Neural cell (in vitro differentiated cells): ENCODE data around the gene QSOX1. TPM values are rescaled to one million over a fixed set of nuclear protein-coding genes. Genes with fewer than 3 reads are reported as not detected.

Source experiments
- H2AFZ ChIP-seq: fragments of 200-600, 300-800 bp; sonication (generic), shearing (Covaris generic); 2 replicates; pipeline ENCODE4 v1.6.0; 2014; ENCODE audit warnings: low read depth, mild to moderate bottlenecking, antibody characterized with exemption, low read length, moderate library complexity
- H3F3A ChIP-seq: fragments of 200-600 bp; shearing (Covaris generic); 2 replicates; pipeline ENCODE4 v1.6.1; 2016; ENCODE audit warnings: mild to moderate bottlenecking, moderate library complexity, mixed read lengths, antibody characterized with exemption, low read length; ENCODE audit not compliant: insufficient read depth, poor library complexity, severe bottlenecking
- H3K27ac ChIP-seq: fragments of 200-600, 300-800 bp; sonication (generic), shearing (Covaris generic); 2 replicates; pipeline ENCODE4 v1.5.1; 2014; ENCODE audit warnings: mild to moderate bottlenecking, low read length, moderate library complexity
- H3K27me3 ChIP-seq: fragments of 300-800, 200-600 bp; sonication (generic), shearing (Covaris generic); 2 replicates; pipeline ENCODE4 v1.6.0; 2014; ENCODE audit warnings: mild to moderate bottlenecking, low read depth, low read length, moderate library complexity; ENCODE audit not compliant: insufficient read depth
- H3K36me3 ChIP-seq: fragments of 300-800, 200-600 bp; sonication (generic), shearing (Covaris generic); 2 replicates; pipeline ENCODE4 v1.5.1; 2014; ENCODE audit warnings: mild to moderate bottlenecking, antibody characterized with exemption, low read length, moderate library complexity; ENCODE audit not compliant: insufficient read depth
- H3K4me2 ChIP-seq: fragments of 300-800, 200-600 bp; sonication (generic), shearing (Covaris generic); 2 replicates; pipeline ENCODE4 v1.6.0; 2014; ENCODE audit warnings: mild to moderate bottlenecking, low read length
- H3K4me3 ChIP-seq: fragments of 300-800, 200-600 bp; sonication (generic), shearing (Covaris generic); 2 replicates; pipeline ENCODE4 v1.5.1; 2014; ENCODE audit warnings: mild to moderate bottlenecking, low read length, moderate library complexity
- H3K79me2 ChIP-seq: fragments of 200-600 bp; shearing (Covaris generic); replicated peaks from 2 replicates; pipeline ENCODE4 v1.6.0; 2014; ENCODE audit warnings: mild to moderate bottlenecking, low read length, moderate library complexity; ENCODE audit not compliant: insufficient read depth
- H3K9ac ChIP-seq: fragments of 300-800, 200-600 bp; sonication (generic), shearing (Covaris generic); 2 replicates; pipeline ENCODE4 v1.6.1; 2016; ENCODE audit warnings: mild to moderate bottlenecking, low read length, mixed read lengths
- H3K9me2 ChIP-seq: fragments of 200-600 bp; shearing (Covaris generic); 2 replicates; pipeline ENCODE4 v1.6.1; 2016; ENCODE audit warnings: mild to moderate bottlenecking, low read length, mixed read lengths; ENCODE audit not compliant: insufficient read depth
- H3K9me3 ChIP-seq: fragments of 200-600, 300-800 bp; sonication (generic), shearing (Covaris generic); 2 replicates; pipeline ENCODE4 v1.6.1; 2016; ENCODE audit warnings: mild to moderate bottlenecking, mixed run types, low read length, moderate library complexity, mixed read lengths
- H4K20me1 ChIP-seq: fragments of 200-600 bp; shearing (Covaris generic); 2 replicates; pipeline ENCODE4 v1.6.1; 2016; ENCODE audit warnings: mild to moderate bottlenecking, mixed run types; ENCODE audit not compliant: insufficient read depth
- CTCF ChIP-seq: fragments of 450-650 bp; IDR thresholded peaks from 2 replicates; pipeline ENCODE4 v1.5.1; 2014; ENCODE audit warnings: antibody characterized with exemption, mild to moderate bottlenecking, moderate library complexity; ENCODE audit not compliant: poor library complexity, severe bottlenecking
- EP300 ChIP-seq: fragments of 450-650 bp; conservative IDR thresholded peaks from 2 replicates; pipeline ENCODE4 v1.6.1; 2014; ENCODE audit warnings: antibody characterized with exemption, mild to moderate bottlenecking, moderate library complexity; ENCODE audit not compliant: poor library complexity, severe bottlenecking
- EZH2 ChIP-seq: fragments of 200-600, 300-800 bp; shearing (Covaris generic), sonication (generic); IDR thresholded peaks from 2 replicates; pipeline ENCODE4 v1.6.1; 2014; ENCODE audit warnings: antibody characterized with exemption, low read length, borderline replicate concordance, mild to moderate bottlenecking; ENCODE audit not compliant: insufficient read depth, poor library complexity, severe bottlenecking
- MXI1 ChIP-seq: fragments of 450-650 bp; conservative IDR thresholded peaks from 2 replicates; pipeline ENCODE4 v1.6.1; 2014; ENCODE audit warnings: antibody characterized with exemption, mild to moderate bottlenecking; ENCODE audit not compliant: poor library complexity, severe bottlenecking
- POLR2AphosphoS5 ChIP-seq: IDR thresholded peaks from 2 replicates; pipeline ENCODE4 v1.6.1; 2012
- RAD21 ChIP-seq: fragments of 450-650 bp; conservative IDR thresholded peaks from 2 replicates; pipeline ENCODE4 v1.6.1; 2014; ENCODE audit warnings: antibody characterized with exemption, mild to moderate bottlenecking, moderate library complexity
- REST ChIP-seq: IDR thresholded peaks from 2 replicates; pipeline ENCODE4 v1.6.1; 2012; ENCODE audit warnings: borderline replicate concordance
- SMC3 ChIP-seq: fragments of 450-650 bp; conservative IDR thresholded peaks from 2 replicates; pipeline ENCODE4 v1.6.1; 2014; ENCODE audit warnings: antibody characterized with exemption, mild to moderate bottlenecking, moderate library complexity; ENCODE audit not compliant: poor library complexity
- TAF1 ChIP-seq: IDR thresholded peaks from 2 replicates; pipeline ENCODE4 v1.6.1; 2012; ENCODE audit warnings: low read depth
- polyA plus RNA-seq: library from polyadenylated mRNA; depleted of rRNA; stranded (reverse); fragments of >200 nt; gene quantifications from 2 replicates; pipeline ENCODE4 v1.2.3, GENCODE V29; 2014

QSOX1 gene
- polyA plus RNA-seq, 1 donor from 2014 or later, result 49.8 TPM

GRCh38 chr1:180198196-180198595 lies 43.5 kb downstream of the QSOX1 start:
- Histone ChIP-seq H2AFZ (no peak overlapping the region), H4K20me1 (no peaks in the 10 kb centered on the region), H3K27ac (no peak overlapping the region), H3K4me2 (no peak overlapping the region), H3K36me3 (no peaks in the 10 kb centered on the region), H3K79me2 (no peaks in the 10 kb centered on the region), H3F3A (no peaks in the 10 kb centered on the region), H3K4me3 (no peak overlapping the region), H3K9me2 (no peaks in the 10 kb centered on the region), H3K9ac (no peak overlapping the region), H3K9me3 (no peaks in the 10 kb centered on the region), H3K27me3 (no peaks in the 10 kb centered on the region)
- no peak for TF ChIP-seq POLR2AphosphoS5

GRCh38 chr1:180198611-180199010 lies 43.9 kb downstream of the QSOX1 start:
- Histone ChIP-seq H3K4me3 (no peak overlapping the region), H3F3A (no peaks in the 10 kb centered on the region), H2AFZ (no peak overlapping the region), H3K4me2 (no peak overlapping the region), H3K9me2 (no peaks in the 10 kb centered on the region), H3K9me3 (no peaks in the 10 kb centered on the region), H3K9ac (no peak overlapping the region), H3K27ac (no peak overlapping the region), H3K27me3 (no peaks in the 10 kb centered on the region), H3K79me2 (no peaks in the 10 kb centered on the region), H3K36me3 (no peaks in the 10 kb centered on the region), H4K20me1 (no peaks in the 10 kb centered on the region)
- TF ChIP-seq TAF1, result no peak
- TF ChIP-seq SMC3, result no peak
- no peak for TF ChIP-seq EP300
- no peak for TF ChIP-seq POLR2AphosphoS5
- TF ChIP-seq CTCF, result no peak
- no peak for TF ChIP-seq EZH2
- TF ChIP-seq RAD21, result no peak
- TF ChIP-seq MXI1, result no peak
- TF ChIP-seq REST, result no peak

- Histone ChIP-seq H3F3A (no peaks in the 10 kb centered on the region), H3K79me2 (no peaks in the 10 kb centered on the region), H3K9ac (no peak overlapping the region), H2AFZ (no peak overlapping the region), H3K4me3 (no peak overlapping the region), H3K9me3 (no peaks in the 10 kb centered on the region), H3K27ac (no peak overlapping the region), H3K4me2 (no peak overlapping the region), H3K27me3 (no peaks in the 10 kb centered on the region), H3K36me3 (no peaks in the 10 kb centered on the region), H3K9me2 (no peaks in the 10 kb centered on the region), H4K20me1 (no peaks in the 10 kb centered on the region)
- TF ChIP-seq REST (no peak), RAD21 (no peak), EZH2 (no peak), CTCF (no peak), SMC3 (no peak), TAF1 (no peak), MXI1 (no peak)
Measured at GRCh38 chr1:180199018-180199417, 44.3 kb downstream of the QSOX1 start.
